Mucosa of stomach (tissue), 1 donor: ENCODE data around the gene EIF4ENIF1.

Source experiments
- H3K27me3 ChIP-seq: one replicate; pipeline ENCODE4 v1.7.0; 2013; ENCODE audit warnings: mild to moderate bottlenecking, low read length; ENCODE audit not compliant: control insufficient read depth, insufficient read depth
- H3K36me3 ChIP-seq: one replicate; pipeline ENCODE4 v1.7.0; 2013; ENCODE audit warnings: low read length; ENCODE audit not compliant: control insufficient read depth, insufficient read depth
- H3K4me1 ChIP-seq: one replicate; pipeline ENCODE4 v1.7.0; 2013; ENCODE audit warnings: mild to moderate bottlenecking, low read length; ENCODE audit not compliant: control insufficient read depth, insufficient read depth
- H3K4me3 ChIP-seq: one replicate; pipeline ENCODE4 v1.7.0; 2013; ENCODE audit warnings: low read length
- H3K9ac ChIP-seq: one replicate; pipeline ENCODE4 v1.7.0; 2013; ENCODE audit warnings: mild to moderate bottlenecking, low read length, moderate library complexity
- H3K9me3 ChIP-seq: one replicate; pipeline ENCODE4 v1.7.0; 2013; ENCODE audit warnings: mild to moderate bottlenecking, low read length, moderate library complexity; ENCODE audit not compliant: control insufficient read depth
- donor health status: Pancreatic carcinoma.

EIF4ENIF1 gene

DNA sequence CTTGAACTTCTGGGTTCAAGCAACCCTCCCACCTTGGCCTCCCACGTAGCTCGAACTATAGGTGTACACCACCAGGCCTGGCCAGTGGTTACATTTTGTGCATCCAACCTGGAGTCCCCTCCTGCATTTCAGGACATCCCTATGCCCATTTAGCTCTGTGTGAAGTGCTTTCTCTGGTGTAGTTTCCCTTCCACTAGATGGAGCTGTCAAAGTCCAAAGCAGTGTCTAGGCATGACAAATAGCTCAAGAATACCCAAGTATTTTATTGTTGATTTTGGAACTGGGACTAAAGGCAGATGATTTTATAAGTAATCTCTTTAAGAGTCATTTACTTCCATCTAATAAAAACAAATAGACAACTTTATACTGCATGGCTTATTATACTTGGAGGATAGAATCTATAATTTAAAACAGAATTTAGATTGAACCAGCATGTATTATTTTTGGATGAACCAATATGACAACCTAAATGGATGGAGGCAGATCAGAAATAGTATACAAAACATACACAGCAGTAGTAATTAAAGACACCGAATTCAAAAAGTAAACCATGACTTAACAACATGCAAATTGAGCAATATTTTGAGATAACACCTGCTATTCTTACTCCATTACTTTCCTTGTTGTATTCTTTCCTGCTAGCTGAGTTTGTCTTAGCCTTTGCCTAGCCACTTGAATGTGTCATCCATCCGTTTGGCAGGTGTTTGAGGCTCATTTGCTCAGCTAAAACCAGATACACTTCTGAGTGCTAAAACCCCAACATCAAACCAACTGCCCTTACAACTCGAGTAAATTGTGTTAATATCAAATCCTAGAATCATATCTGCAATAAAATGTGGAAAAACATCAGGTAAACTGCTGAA lies 37.7 kb downstream of the EIF4ENIF1 start:
- no peak overlapping the region for H3K9ac ChIP-seq
- H3K36me3 ChIP-seq, result no peaks in the 10 kb centered on the region

GRCh38 chr22:31449506-31449905 lies 40.1 kb downstream of the EIF4ENIF1 start:
- Histone ChIP-seq H3K9ac (no peak overlapping the region), H3K9me3 (no peaks in the 10 kb centered on the region), H3K36me3 (no peaks in the 10 kb centered on the region), H3K4me1 (no peaks in the 10 kb centered on the region), H3K27me3 (no peaks in the 10 kb centered on the region), H3K4me3 (no peak overlapping the region)

More for the DNA sequence above, 37.7 kb downstream of the EIF4ENIF1 start:
- H3K27me3 ChIP-seq, result no peaks in the 10 kb centered on the region
- no peak overlapping the region for H3K4me3 ChIP-seq
- H3K4me1 ChIP-seq, result no peaks in the 10 kb centered on the region
- no peaks in the 10 kb centered on the region for H3K9me3 ChIP-seq

DNA sequence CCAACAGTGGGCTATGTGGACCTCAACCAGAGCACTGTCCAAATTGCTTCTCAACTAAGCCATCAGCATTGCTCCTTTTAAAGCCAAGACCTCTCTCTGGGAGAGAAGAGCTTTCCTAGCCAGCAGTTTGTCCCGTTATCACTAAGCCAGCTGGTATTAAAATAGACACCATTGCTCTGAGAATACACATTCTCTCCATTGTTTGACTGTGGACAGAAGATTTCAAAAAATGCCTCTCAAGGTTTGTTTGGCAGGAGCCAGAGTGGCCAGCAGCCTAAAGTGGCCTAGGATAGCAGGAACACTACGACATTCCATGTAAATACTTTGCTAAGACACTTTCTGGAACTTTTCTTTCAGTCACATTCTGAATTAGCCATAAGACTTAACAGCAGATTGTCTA lies 41.3 kb downstream of the EIF4ENIF1 start:
- Histone ChIP-seq H3K9me3 (no peaks in the 10 kb centered on the region), H3K36me3 (no peaks in the 10 kb centered on the region), H3K27me3 (no peaks in the 10 kb centered on the region), H3K9ac (no peak overlapping the region), H3K4me1 (no peaks in the 10 kb centered on the region), H3K4me3 (no peak overlapping the region)

DNA sequence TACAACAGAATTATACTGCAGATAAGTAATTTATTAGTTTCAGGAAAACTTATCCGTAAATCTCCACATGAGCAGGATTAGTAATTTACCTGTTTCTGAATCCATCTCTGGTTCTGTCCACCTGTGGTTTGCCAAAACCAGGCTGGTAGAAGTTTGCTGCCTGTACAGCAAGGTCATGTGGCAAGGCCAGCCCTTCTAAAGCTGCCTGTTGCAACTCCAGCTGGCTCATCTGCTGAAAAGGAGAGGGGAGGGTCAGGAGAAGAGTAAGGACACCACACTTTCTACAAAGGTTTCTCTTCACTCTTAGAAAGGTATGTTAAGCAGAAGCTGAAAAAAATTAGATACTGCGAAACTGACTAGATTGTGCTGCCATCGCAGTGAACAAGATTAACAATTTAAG lies 42.3 kb downstream of the EIF4ENIF1 start:
- Histone ChIP-seq H3K9ac (no peak overlapping the region), H3K36me3 (no peaks in the 10 kb centered on the region), H3K4me3 (no peak overlapping the region), H3K4me1 (no peaks in the 10 kb centered on the region), H3K9me3 (no peaks in the 10 kb centered on the region), H3K27me3 (no peaks in the 10 kb centered on the region)

DNA sequence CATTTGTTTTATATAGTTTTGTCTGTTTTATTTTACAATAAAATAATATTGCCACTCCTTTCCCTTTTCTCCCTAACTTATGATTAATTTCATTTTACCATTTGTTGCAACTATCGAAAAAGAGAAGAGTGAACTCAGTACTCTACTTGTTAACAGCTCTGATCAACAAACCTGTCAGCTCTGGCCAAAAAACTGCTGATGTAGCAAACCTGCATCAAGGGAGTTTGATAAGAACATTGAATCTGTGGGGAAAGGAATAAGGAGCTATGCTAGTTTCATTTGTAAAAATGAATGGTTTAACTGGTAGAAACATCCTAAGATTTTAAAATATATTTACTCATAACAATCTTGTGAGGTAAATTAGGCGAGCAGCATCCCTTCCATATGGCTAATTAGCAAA lies 42.9 kb downstream of the EIF4ENIF1 start:
- Histone ChIP-seq H3K36me3 (no peaks in the 10 kb centered on the region), H3K4me3 (no peak overlapping the region), H3K9me3 (no peaks in the 10 kb centered on the region), H3K27me3 (no peaks in the 10 kb centered on the region), H3K4me1 (no peaks in the 10 kb centered on the region), H3K9ac (no peak overlapping the region)

GRCh38 chr22:31446208-31446607 lies 43.4 kb downstream of the EIF4ENIF1 start:
- H3K27me3 ChIP-seq, result no peaks in the 10 kb centered on the region
- H3K36me3 ChIP-seq, result no peaks in the 10 kb centered on the region
- H3K4me1 ChIP-seq, result no peaks in the 10 kb centered on the region
- no peaks in the 10 kb centered on the region for H3K9me3 ChIP-seq
- no peak overlapping the region for H3K4me3 ChIP-seq
- H3K9ac ChIP-seq, result no peak overlapping the region

DNA sequence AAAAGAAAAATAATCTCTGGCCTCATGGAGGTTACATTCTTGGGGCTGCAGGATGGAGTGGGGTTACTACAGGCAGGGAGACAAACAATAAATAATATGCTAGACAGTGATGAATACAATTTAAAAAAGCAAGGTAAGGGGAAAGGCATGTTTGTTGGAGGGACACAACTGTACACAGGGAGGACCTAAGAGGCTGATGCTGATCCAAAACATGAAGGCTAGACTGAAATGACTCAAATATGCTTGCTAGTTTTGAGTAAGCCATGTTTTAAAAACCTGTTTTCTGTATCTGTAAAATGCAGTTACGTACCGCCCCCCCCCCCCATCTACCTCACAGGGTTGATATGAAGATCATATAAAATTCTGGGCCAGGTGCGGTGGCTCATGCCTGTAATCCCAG lies 44.0 kb downstream of the EIF4ENIF1 start:
- no peaks in the 10 kb centered on the region for H3K36me3 ChIP-seq
- no peaks in the 10 kb centered on the region for H3K27me3 ChIP-seq
- H3K9me3 ChIP-seq, result no peaks in the 10 kb centered on the region
- no peak overlapping the region for H3K4me3 ChIP-seq
- no peaks in the 10 kb centered on the region for H3K4me1 ChIP-seq
- no peak overlapping the region for H3K9ac ChIP-seq

DNA sequence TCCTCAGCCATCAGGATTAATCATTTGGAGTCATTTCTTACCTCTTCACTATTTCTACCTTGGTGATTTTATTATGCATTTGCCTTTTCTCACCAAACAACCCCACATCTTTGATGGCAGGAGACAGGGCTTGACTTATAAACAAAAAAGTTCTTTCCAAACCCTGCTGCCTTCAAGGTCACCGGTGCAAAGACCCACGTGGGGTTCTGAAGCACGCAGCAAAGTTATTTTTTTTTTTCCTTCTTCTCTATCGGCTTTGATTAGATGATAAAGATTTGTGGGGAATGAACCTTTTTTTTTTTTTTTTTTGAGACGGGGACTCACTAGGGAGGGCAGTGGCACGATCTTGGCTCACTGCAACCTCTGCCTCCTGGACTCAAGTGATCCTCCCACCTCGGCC lies 46.1 kb downstream of the EIF4ENIF1 start:
- Histone ChIP-seq H3K27me3 (no peaks in the 10 kb centered on the region), H3K9ac (no peak overlapping the region), H3K4me1 (no peaks in the 10 kb centered on the region), H3K9me3 (no peaks in the 10 kb centered on the region), H3K36me3 (no peaks in the 10 kb centered on the region), H3K4me3 (no peak overlapping the region)

DNA sequence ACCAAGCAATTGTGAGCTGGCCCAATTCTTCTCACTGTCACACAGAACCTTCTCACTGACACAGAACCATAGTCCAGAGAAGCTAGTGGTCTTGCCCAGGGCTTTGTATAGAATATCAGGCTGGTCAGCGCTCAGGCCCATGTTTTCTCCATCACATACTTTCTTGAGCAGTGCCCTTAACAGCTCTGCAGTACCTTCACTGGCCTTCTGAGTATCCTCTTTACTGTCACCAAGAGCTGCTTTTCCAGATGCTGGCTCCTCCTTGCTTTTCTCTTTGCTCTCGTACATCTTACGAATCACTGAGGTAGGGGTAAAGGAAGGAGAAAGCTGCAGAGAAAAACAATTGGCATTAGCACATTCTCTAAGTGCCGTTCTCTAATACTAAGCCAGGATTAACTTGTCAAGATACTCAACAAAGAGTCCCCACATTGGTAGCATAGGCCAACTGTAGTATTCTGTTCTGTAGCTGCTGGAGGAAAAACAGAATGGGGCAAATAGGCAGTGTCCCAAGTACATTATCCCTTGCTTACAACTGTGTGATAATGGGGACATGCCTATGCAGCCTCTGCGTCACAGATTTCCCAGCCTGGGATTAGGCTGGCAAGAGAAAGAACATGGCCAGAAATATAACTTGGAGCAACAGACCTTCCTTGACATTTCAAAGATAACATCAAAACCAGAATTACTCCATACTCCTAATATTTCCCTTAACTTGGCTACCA lies 46.7 kb downstream of the EIF4ENIF1 start:
- H3K9ac ChIP-seq, result no peak overlapping the region

DNA sequence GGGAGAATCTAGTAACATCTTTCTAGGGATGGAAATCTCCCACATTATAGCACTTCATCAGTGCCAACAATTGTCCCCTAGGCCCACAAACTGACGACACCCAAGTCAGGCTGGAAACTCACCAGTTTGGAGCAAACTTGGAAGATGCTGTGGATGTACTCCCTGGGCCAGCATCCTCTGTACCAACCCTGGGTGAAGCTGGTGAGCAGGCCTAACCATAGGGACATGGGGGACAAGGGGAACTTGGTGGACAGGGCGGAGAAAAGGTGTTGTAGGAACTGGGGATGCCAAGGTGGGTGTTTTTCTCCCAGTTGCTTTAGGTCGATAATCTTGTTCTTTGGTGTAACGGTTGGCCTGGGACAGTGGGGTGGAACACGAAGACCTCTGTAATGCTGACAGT lies 48.0 kb downstream of the EIF4ENIF1 start:
- H3K27me3 ChIP-seq, result no peaks in the 10 kb centered on the region
- no peaks in the 10 kb centered on the region for H3K4me1 ChIP-seq
- H3K36me3 ChIP-seq, result no peaks in the 10 kb centered on the region
- H3K9me3 ChIP-seq, result no peaks in the 10 kb centered on the region
- H3K9ac ChIP-seq, result no peak overlapping the region
- no peak overlapping the region for H3K4me3 ChIP-seq

More for the DNA sequence above, 46.7 kb downstream of the EIF4ENIF1 start:
- H3K9me3 ChIP-seq, result no peaks in the 10 kb centered on the region
- no peaks in the 10 kb centered on the region for H3K36me3 ChIP-seq
- H3K4me3 ChIP-seq, result no peak overlapping the region
- no peaks in the 10 kb centered on the region for H3K27me3 ChIP-seq
- H3K4me1 ChIP-seq, result no peaks in the 10 kb centered on the region

DNA sequence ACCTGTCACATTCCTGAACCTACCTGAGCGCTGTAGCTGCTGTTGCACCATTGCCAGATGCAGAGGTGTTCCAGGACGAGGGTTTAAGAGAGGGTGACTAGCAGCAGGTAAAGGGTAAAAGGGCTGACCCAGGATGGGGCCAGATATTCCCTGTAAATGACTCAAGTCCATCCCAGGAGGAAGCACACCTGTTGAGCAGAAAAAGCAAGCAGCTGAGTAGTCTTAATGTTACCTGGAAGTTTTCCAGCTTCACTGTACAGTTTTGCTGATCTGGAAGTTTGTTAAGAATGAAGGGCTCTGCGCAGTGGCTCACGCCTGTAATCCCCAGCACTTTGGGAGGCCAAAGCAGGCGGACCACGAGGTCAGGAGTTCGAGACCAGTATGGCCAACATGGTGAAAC lies 49.0 kb downstream of the EIF4ENIF1 start:
- Histone ChIP-seq H3K27me3 (no peaks in the 10 kb centered on the region), H3K9me3 (no peaks in the 10 kb centered on the region), H3K9ac (no peak overlapping the region), H3K4me3 (no peak overlapping the region), H3K4me1 (no peaks in the 10 kb centered on the region), H3K36me3 (peaks cover 7% of the 10 kb centered on the region)

DNA sequence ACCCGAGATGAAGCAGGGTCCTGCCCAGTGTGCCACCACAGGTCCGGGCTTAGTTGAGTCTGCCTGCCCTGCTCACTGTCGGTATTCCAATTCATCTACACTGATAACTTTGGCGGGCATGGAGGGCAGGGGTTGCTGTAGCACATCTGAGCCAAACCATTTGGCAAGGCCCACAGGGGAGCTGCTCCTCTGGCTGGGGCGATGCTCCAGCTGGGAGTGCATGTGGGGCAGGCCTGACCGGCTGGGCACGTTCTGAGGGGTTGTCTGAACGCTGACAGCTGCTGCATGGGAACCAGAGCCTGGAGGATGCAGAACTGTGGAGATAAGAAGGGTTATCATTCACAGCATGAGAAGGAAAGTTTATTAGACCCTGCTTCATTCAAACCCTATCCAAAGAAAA lies 49.8 kb downstream of the EIF4ENIF1 start:
- Histone ChIP-seq H3K4me3 (no peak overlapping the region), H3K36me3 (peaks cover 7% of the 10 kb centered on the region), H3K9ac (no peak overlapping the region), H3K27me3 (no peaks in the 10 kb centered on the region), H3K9me3 (no peaks in the 10 kb centered on the region), H3K4me1 (no peaks in the 10 kb centered on the region)
